Panc1 (cell line): ENCODE measurements around the gene GRHPR. TPM values are rescaled to one million over a fixed set of nuclear protein-coding genes. Genes with fewer than 3 reads are reported as not detected.

Experiments
- ATAC-seq: fragments of 200-7000 bp; cut with Tn5 transposase; 2 replicates; pipeline ENCODE4 v1.9.1; 2020; ENCODE audit warnings: mild to moderate bottlenecking, moderate library complexity
- BruUV-seq: library from RNA; stranded (reverse); fragments of 400-500 nt; replicated peaks from 2 replicates; lab custom pipeline; 2021; lab: Mats Ljungman, UMichigan
- CTCF ChIA-PET: fragments of 300-600 bp; sonication (Branson Sonifier 250); formaldehyde crosslinking; loops from one replicate; lab custom pipeline; 2022; ENCODE audit warnings: antibody characterized with exemption; lab: Charles Lee
- POLR2A ChIA-PET: fragments of 300-600 bp; sonication (Branson Sonifier 250); formaldehyde crosslinking; loops from one replicate; lab custom pipeline; 2022; ENCODE audit warnings: antibody characterized with exemption; lab: Charles Lee
- DNase-seq: peaks from one replicate; pipeline ENCODE4 v3.0.0-alpha.2; 2010; ENCODE audit warnings: low read depth, low spot score
- H3K27ac ChIP-seq: 2 replicates; pipeline ENCODE4 v1.5.1; 2011; ENCODE audit warnings: mild to moderate bottlenecking, low read length, inconsistent platforms
- H3K27me3 ChIP-seq: fragments of 200-500 bp; sonication (Bioruptor generic); 2 replicates; pipeline ENCODE4 v1.6.0; 2014; ENCODE audit warnings: low read length, inconsistent platforms; ENCODE audit not compliant: control insufficient read depth, insufficient read depth
- H3K36me3 ChIP-seq: fragments of 200-500 bp; sonication (Bioruptor generic); 2 replicates; pipeline ENCODE4 v1.5.1; 2014; ENCODE audit warnings: inconsistent platforms, mild to moderate bottlenecking, low read length, moderate library complexity; ENCODE audit not compliant: control insufficient read depth, insufficient read depth
- H3K4me1 ChIP-seq: 2 replicates; pipeline ENCODE4 v1.5.1; 2011; ENCODE audit warnings: inconsistent platforms, mild to moderate bottlenecking, low read length, moderate library complexity; ENCODE audit not compliant: control insufficient read depth, insufficient read depth
- H3K4me3 ChIP-seq, 2 experiments: 2 replicates each; pipeline ENCODE4 v1.5.1; 2011 to 2012; ENCODE audit warnings: low read depth in 2 of 2, low read length in 2 of 2, mild to moderate bottlenecking in 2 of 2, inconsistent platforms in 1 of 2, moderate library complexity in 1 of 2
- H3K9me3 ChIP-seq: fragments of 200-500 bp; sonication (Bioruptor generic); 2 replicates; pipeline ENCODE4 v1.5.1; 2014; ENCODE audit warnings: low read depth, mild to moderate bottlenecking, inconsistent platforms, low read length, moderate library complexity; ENCODE audit not compliant: control insufficient read depth, insufficient read depth
- CTCF ChIP-seq: fragments of 450-650 bp; IDR thresholded peaks from 2 replicates; pipeline ENCODE4 v1.5.1; 2017; ENCODE audit warnings: mild to moderate bottlenecking
- POLR2AphosphoS5 ChIP-seq: IDR thresholded peaks from 2 replicates; pipeline ENCODE4 v1.6.1; 2012; ENCODE audit warnings: mild to moderate bottlenecking, low read depth, low read length, moderate library complexity
- REST ChIP-seq, 2 experiments: IDR thresholded peaks; 2 replicates each; pipeline ENCODE4 v1.6.1; 2011 to 2012; ENCODE audit warnings: low read depth in 2 of 2, control low read depth in 1 of 2, low read length in 1 of 2, mild to moderate bottlenecking in 1 of 2, moderate library complexity in 1 of 2; ENCODE audit not compliant: insufficient read depth in 1 of 2
- SIN3A ChIP-seq: IDR thresholded peaks from 2 replicates; pipeline ENCODE4 v1.6.1; 2012; ENCODE audit warnings: low read depth, mild to moderate bottlenecking, low read length, moderate library complexity, borderline replicate concordance; ENCODE audit not compliant: insufficient read depth
- TCF7L2 ChIP-seq: IDR thresholded peaks from 2 replicates; pipeline ENCODE4 v1.6.1; 2011; ENCODE audit warnings: mild to moderate bottlenecking, low read depth, low read length, inconsistent platforms
- in situ Hi-C: cut with HindIII; loops from 2 replicates; pipeline ENCODE4 v1.10.0; 2016; ENCODE audit warnings: low sequenced_read_pairs, low pct_unique_long_range_greater_than_20kb
- intact Hi-C: fragments of 100-400 bp; cut with micrococcal nuclease; formaldehyde crosslinking; loops from one replicate; pipeline ENCODE4 v1.10.0; 2022; ENCODE audit not compliant: unreplicated experiment
- total RNA-seq: library from RNA; stranded (reverse); gene quantifications from one replicate; pipeline ENCODE4 v1.2.1, GENCODE V29; 2021; ENCODE audit not compliant: unreplicated experiment

Gene GRHPR
- total RNA-seq, 1 experiment from 2014 or later = 238 TPM

GRCh38 chr9:37420271-37421215 lies 2.0 kb upstream of the GRHPR start:
- peaks cover 31% of the 10 kb centered on the region for H3K4me1 ChIP-seq
- no peaks in the 10 kb centered on the region for H3K9me3 ChIP-seq
- in situ Hi-C loops = no loop called here
- intact Hi-C loops = no loop called here
- H3K36me3 ChIP-seq = no peaks in the 10 kb centered on the region; the same call in 1 of the 2 replicates
- no peak overlapping the region for H3K4me3 ChIP-seq
- TF ChIP-seq TCF7L2 (no peak), CTCF (no peak), POLR2AphosphoS5 (no peak), REST (IDR thresholded peaks at IDR 0.05; ENCODE audit: insufficient read depth in 1 of 2, low read depth in 2 of 2, low read length in 1 of 2) (no peak)
- CTCF ChIA-PET = no interaction called here
- H3K27me3 ChIP-seq = no peaks in the 10 kb centered on the region
- DNase-seq = no peak
- H3K27ac ChIP-seq = no peak overlapping the region
- POLR2A ChIA-PET = no interaction called here
- ATAC-seq = no peak
- BruUV-seq = no TSS peak

GRCh38 chr9:37421914-37422288 lies 595 bp upstream of the GRHPR start:
- CTCF ChIA-PET = no interaction called here

More at GRCh38 chr9:37421914-37422288, 595 bp upstream of the GRHPR start:
- H3K4me3 ChIP-seq = peak overlapping the region; percentile 72 to 96
- in situ Hi-C loops (no loop called here), intact Hi-C loops (no loop called here)
- ATAC-seq (no peak), DNase-seq (no peak)
- no peaks in the 10 kb centered on the region for H3K27me3 ChIP-seq
- H3K4me1 ChIP-seq = peaks cover 27% of the 10 kb centered on the region
- BruUV-seq = no TSS peak
- H3K27ac ChIP-seq = peak overlapping the region; percentile 96
- POLR2A ChIA-PET = interaction anchor here (0.6 kb wide), 2 partner anchors 12 to 84 kb away, joined by 3 to 9 read pairs; no protein-coding TSS in a partner anchor
- no peak for TF ChIP-seq SIN3A
- TF ChIP-seq POLR2AphosphoS5 = no peak
- TF ChIP-seq TCF7L2 = no peak
- no peak for TF ChIP-seq CTCF
- TF ChIP-seq REST (IDR thresholded peaks at IDR 0.05; ENCODE audit: insufficient read depth in 1 of 2, low read depth in 2 of 2, low read length in 1 of 2) = no peak
- H3K9me3 ChIP-seq = no peaks in the 10 kb centered on the region
- H3K36me3 ChIP-seq = peaks cover 4% of the 10 kb centered on the region; the same call in 1 of the 2 replicates
